HG03159 (cell line): ENCODE measurements around the gene GRM3.

Source experiments
- ATAC-seq: cut with Tn5 transposase; IDR thresholded peaks from one replicate; pipeline ENCODE4 v1.9.1; 2021; ENCODE audit warnings: mild to moderate bottlenecking, moderate library complexity; ENCODE audit not compliant: unreplicated experiment

Gene GRM3

DNA sequence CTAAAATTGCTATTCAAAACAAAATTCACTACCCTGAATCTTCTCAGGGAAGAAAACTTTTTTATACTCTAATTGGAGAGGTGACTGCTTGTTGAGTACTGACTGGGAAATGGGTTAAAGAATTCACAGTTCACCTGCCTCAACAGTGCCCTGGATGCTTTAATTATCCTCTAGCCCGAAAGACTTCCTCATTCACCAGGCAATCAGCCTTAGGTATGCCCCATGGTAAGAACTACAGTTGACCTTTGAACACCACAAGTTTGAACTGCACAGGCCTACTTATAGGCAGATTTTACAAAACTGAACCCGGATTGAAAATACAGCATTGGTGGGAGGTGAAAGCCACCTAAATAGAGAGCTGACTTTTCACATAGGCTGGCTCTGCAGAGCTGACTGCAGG lies 240.4 kb downstream of the GRM3 start:
- no peak for ATAC-seq

DNA sequence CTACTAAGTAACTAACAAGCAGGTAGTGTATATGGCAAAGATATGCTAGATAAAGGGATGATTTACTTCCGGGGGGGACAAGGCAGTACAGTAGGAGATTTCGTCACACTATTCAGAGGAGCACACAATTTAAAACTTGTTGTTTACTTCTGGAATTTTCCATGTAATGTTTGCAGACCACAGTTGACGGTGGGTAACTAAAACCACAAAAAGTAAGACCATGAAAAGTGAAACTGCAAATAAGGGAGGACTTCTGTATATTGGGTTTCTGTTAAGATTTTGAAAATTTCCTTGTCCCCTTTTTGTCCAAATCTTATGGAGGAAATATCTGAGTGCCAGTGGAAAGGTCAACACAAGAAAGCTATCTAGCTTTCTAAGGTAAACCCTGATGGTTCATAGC lies 245.8 kb downstream of the GRM3 start:
- no peak for ATAC-seq

DNA sequence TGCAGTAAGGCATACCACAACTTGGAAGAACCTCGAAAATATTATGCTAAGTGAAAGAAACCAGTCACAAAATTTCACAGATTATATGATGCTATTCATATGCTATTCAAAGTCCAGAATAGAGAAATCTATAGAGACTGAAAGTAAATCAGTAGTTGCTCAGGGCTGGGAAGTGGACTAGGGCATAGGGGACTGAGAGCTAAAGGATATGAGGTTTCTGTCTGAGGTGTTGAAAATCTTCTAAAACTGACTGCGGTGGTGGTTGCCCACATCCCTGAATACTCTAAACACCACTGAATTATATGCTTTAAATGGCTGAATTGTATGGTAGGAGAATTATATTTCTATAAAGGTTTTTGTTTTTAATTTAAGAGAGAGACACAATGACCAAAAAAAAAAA lies 254.5 kb downstream of the GRM3 start:
- no peak for ATAC-seq

DNA sequence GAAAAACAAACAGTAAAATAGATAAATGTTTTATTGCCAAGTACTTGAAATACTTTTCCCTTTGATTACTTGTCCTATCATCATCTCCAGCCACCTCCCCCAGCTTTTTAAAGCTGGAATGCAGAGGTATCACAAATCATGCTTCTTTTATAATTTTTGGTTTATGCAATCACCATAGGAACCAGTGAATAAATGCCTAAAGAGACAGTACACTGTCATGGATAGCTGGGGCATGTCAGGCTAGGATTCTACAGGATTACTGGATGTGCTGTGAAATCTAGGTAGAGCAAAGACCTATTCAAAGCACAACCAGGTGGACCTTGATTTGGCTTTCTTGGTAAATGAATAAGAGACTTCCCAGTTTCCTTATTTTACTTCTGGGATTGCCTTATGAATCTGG lies 257.2 kb downstream of the GRM3 start:
- no peak for ATAC-seq

DNA sequence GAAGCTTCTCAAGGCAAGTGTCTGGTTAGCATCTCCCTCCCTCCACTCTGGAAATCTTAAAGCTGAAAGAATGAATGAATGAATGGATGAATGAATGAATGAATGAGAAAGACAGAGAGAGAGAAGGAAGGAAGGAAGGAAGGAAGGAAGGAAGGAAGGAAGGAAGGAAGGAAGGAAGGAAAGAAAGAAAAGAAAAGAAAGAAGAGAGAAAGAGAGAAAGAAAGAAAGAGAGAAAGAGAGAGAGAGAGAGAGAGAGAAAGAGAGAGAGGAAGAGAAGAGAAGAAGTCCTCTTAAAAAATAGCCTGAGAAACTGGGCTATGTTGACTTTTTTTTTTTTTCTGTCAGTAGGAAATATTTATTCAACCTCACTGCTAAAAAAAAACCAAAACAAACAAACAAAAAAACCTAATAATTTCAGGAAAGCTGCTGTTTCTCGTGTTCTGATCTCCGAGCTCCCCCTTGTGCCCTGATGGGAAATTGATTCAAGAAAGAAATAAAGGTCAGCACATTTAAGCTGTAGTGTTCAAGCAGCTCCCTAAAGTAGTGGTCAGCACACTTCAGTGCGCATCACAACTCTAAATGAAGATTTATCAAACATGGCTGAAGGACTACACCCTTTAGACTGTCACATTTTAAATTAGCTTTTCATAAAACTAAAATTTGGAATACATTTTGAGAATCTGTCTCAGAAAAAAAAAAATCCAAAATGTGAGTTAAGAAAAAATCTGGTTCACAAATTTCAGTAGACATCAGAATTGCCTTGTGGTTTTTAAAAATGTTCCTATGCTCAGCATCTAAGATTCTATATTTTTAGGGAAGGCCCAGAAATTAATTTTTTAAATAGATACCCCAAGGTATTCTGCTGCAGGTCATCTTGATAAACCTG lies 261.5 kb downstream of the GRM3 start:
- peak; percentile 59 for ATAC-seq

DNA sequence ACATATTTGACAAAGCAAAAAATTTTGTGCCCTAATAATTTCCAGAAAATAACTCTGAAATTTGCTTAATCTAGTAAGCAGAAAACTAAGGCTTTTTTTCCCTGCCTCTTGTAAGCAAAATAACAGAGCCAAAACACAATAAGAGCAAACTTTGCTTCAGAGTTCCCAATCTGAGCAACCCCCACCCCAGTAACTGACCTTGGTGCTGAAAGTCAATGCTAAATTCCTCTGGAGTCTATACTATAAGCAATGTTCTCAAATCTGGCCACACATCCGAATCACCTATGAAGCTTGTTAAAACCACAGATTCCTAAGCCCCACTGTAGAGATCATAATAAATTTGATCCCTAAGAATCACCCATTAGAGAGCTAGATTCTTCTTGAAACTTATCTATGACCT lies 265.2 kb downstream of the GRM3 start:
- no peak for ATAC-seq

DNA sequence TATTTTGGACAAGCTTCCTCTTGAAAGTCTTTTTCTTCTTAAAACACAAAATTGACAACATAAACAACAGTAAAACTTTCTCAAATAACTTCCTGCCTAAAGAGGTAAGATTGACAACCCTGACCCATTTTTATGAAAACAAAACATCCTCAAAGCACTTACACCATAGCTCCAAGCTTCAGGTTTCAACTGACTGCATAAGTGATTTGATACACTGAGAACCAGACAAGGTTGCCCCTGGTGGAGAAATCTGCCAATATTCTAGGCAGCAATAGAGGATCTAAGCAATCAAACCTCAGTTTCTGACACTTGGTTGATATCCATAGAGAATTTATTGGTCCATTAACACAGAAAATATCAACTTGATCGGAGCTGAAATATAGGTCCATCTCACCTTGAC lies 267.9 kb downstream of the GRM3 start:
- peak; percentile 58 for ATAC-seq

DNA sequence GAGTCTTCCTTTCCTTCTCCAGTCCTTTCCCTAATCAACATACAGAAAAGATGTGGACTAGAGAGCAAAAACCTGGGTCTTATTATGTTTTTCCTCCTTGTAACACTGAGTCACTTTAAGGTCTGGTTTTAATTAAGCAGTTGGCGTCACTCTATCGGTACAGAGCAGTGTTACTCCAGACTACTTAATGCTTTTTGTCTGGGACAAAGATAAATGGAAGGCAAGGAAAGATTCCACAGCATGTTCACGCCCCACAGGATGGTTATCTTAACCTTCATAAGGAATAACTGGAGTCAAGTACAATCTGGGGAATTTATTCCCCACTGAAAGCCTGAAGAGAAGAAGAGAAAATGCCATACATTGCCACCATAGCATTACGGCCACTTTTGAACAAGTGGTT lies 270.0 kb downstream of the GRM3 start:
- no peak for ATAC-seq
